ENCODE measurements around the gene MMAB.

MMAB gene

GRCh38 chr12:109575683-109576082 is 2.4 kb upstream of the MMAB start:
- TF ChIP-seq CTCF (conservative IDR thresholded peaks at IDR 0.05) = no peak
- no peak for TF ChIP-seq ZFX (IDR thresholded peaks at IDR 0.05)
- H3K27ac ChIP-seq = no peak overlapping the region

GRCh38 chr12:109573914-109574244 is 575 bp upstream of the MMAB start:
- H3K27ac ChIP-seq = peak overlapping the region; percentile 81
- TF ChIP-seq ZFX (IDR thresholded peaks at IDR 0.05) = no peak
- TF ChIP-seq CTCF (conservative IDR thresholded peaks at IDR 0.05) = no peak

- H3K27ac ChIP-seq = peak overlapping the region; percentile 81
- no peak for TF ChIP-seq ZFX (IDR thresholded peaks at IDR 0.05)
- TF ChIP-seq CTCF (conservative IDR thresholded peaks at IDR 0.05) = no peak
Measured at GRCh38 chr12:109572506-109572845, 828 bp downstream of the MMAB start.

- TF ChIP-seq CTCF (conservative IDR thresholded peaks at IDR 0.05) (no peak), ZFX (IDR thresholded peaks at IDR 0.05) (no peak)
- peak overlapping the region; percentile 81 for H3K27ac ChIP-seq
Measured at GRCh38 chr12:109571773-109572505, 1.4 kb downstream of the MMAB start.

GRCh38 chr12:109568486-109568885 is 4.8 kb downstream of the MMAB start:
- no peak overlapping the region for H3K27ac ChIP-seq
- TF ChIP-seq CTCF (conservative IDR thresholded peaks at IDR 0.05) (no peak), ZFX (IDR thresholded peaks at IDR 0.05) (no peak)

- no peak for TF ChIP-seq ZFX (IDR thresholded peaks at IDR 0.05)
- TF ChIP-seq CTCF (conservative IDR thresholded peaks at IDR 0.05) = no peak
- H3K27ac ChIP-seq = no peak overlapping the region
Measured at GRCh38 chr12:109567967-109568366, 5.3 kb downstream of the MMAB start.

- TF ChIP-seq CTCF (conservative IDR thresholded peaks at IDR 0.05) (no peak), ZFX (IDR thresholded peaks at IDR 0.05) (no peak)
- no peak overlapping the region for H3K27ac ChIP-seq
Measured at GRCh38 chr12:109567296-109567695, 6.0 kb downstream of the MMAB start.
